Amniotic stem cell (primary cell): ENCODE data around the gene ITGB6.
A peak's percentile ranks its signal among the peaks of the same experiment; 100 is the strongest.

Experiments used
- DNase-seq: peaks from one replicate; lab custom pipeline; 2025; lab: John Stamatoyannopoulos, UW

Gene ITGB6

GRCh38 chr2:160087854-160088745, 112.0 kb downstream of the ITGB6 start:
- no peak for DNase-seq

GRCh38 chr2:160085662-160086061, 114.4 kb downstream of the ITGB6 start:
- no peak for DNase-seq

GRCh38 chr2:160077912-160078810, 121.9 kb downstream of the ITGB6 start:
- DNase-seq = no peak

GRCh38 chr2:160076914-160077313, 123.2 kb downstream of the ITGB6 start:
- no peak for DNase-seq

GRCh38 chr2:160076241-160076640, 123.8 kb downstream of the ITGB6 start:
- no peak for DNase-seq

GRCh38 chr2:160075171-160075570, 124.9 kb downstream of the ITGB6 start:
- peak; percentile 53 for DNase-seq

GRCh38 chr2:160073284-160073888, 126.7 kb downstream of the ITGB6 start:
- no peak for DNase-seq

- no peak for DNase-seq
Measured at GRCh38 chr2:160068906-160069305, 131.2 kb downstream of the ITGB6 start.

- no peak for DNase-seq
Measured at GRCh38 chr2:160064916-160065315, 135.2 kb downstream of the ITGB6 start.

- DNase-seq = no peak
Measured at GRCh38 chr2:160063879-160064612, 136.0 kb downstream of the ITGB6 start.

- no peak for DNase-seq
Measured at GRCh38 chr2:160063271-160063670, 136.8 kb downstream of the ITGB6 start.

GRCh38 chr2:160062292-160063005, 137.6 kb downstream of the ITGB6 start, which contains the start of gene PLA2R1:
Gene PLA2R1, minus strand, starts transcription at chr2:160062615. Its CDS starts 212 bp downstream, at chr2:160062403.
- DNase-seq = no peak

GRCh38 chr2:160061944-160062291, 138.2 kb downstream of the ITGB6 start:
- DNase-seq = no peak

GRCh38 chr2:160061533-160061932, 138.5 kb downstream of the ITGB6 start:
- DNase-seq = no peak

- DNase-seq = no peak
Measured at GRCh38 chr2:160060297-160060696, 139.8 kb downstream of the ITGB6 start.

- DNase-seq = no peak
Measured at GRCh38 chr2:160057356-160057755, 142.7 kb downstream of the ITGB6 start.

- no peak for DNase-seq
Measured at GRCh38 chr2:160055726-160056108, 144.4 kb downstream of the ITGB6 start.

- no peak for DNase-seq
Measured at GRCh38 chr2:160054984-160055725, 144.9 kb downstream of the ITGB6 start.

GRCh38 chr2:160053946-160054345, 146.1 kb downstream of the ITGB6 start:
- no peak for DNase-seq

- DNase-seq = no peak
Measured at GRCh38 chr2:160052531-160052930, 147.5 kb downstream of the ITGB6 start.
